HG03066 (cell line): Measurements from ENCODE around the gene TCFL5.
"Not testable (repeated sequence)": the region's sequence is repeated elsewhere in the genome, so short reads cannot be mapped to it uniquely, and the experiment has no call there.

ENCODE experiments used
- ATAC-seq: cut with Tn5 transposase; IDR thresholded peaks from one replicate; pipeline ENCODE4 v1.9.1; 2021; ENCODE audit warnings: low read depth; ENCODE audit not compliant: unreplicated experiment

TCFL5 gene

DNA sequence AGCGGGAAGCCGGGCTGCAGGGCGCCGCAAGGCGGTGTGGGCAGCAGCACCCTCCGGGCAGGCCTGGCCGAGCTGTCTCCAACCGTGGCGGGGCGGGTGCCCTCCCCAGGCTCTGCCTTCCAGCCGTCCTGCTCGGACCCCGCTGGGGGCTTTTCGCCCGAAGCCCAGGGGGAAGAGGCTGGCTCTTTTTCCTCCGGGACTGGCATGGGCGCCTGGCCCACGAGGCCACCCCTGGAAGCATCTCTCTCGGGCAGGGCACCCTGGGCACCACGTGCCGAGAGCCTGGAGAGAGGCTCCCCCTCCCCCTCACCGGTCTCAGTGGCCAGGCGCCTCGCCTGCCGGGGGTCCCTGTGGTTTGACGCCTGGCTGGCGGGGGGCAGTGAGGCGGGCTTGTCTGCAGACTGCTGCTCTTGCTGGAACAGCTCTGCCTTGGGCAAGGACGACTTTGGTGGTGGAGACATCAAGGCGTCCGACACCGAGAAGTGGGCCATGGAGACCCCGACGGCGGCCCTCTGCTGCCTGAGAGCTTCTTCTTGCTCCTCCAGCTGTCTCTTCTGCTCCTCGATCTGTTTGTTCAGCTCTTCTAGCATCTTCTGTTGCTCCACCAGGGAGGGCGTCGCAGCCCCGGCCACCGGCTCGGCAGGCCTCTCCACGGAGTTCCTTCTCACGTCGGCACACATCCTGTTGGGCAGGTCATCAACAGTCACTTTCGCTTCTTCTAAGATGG is 19.5 kb upstream of the TCFL5 start:
- no peak for ATAC-seq

DNA sequence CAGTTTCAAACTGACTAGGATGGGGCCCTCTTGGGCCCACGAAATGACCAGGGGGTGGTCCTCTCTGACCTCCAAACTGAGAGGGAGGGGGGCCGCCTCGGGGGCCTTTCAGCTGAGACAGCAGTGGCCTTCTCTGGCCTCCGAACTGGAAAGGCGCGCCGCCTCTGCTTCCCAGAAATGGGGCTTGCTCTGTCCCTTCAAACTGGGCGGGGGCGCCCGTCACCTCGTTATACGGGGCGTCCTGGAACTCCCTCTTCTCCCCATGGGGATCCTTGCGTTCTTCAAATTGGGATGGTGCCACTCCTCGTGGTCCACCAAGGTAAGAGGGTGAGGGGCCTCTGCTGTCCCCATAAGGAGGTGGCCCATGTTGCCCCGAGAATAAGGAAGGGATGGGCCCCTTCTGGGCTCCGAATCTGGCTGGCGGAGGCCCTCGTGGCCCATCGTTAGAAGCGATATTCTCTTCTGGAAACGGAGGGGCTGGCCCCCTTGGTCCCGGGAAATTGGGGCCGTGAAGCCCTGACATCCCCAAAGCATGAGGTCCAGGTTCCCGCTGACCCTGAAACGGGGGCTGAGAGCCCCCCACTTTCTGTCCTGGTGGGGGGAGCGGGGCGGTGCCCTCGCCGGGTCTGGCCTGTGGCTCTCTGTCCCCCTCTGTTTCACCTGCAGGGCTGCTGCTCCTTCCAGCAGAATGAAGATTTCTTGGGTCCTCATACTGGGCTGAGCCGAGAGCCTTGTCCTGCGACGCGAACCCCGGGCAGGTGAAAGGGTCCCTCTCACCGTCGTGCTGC is 18.7 kb upstream of the TCFL5 start:
- ATAC-seq, result no peak

DNA sequence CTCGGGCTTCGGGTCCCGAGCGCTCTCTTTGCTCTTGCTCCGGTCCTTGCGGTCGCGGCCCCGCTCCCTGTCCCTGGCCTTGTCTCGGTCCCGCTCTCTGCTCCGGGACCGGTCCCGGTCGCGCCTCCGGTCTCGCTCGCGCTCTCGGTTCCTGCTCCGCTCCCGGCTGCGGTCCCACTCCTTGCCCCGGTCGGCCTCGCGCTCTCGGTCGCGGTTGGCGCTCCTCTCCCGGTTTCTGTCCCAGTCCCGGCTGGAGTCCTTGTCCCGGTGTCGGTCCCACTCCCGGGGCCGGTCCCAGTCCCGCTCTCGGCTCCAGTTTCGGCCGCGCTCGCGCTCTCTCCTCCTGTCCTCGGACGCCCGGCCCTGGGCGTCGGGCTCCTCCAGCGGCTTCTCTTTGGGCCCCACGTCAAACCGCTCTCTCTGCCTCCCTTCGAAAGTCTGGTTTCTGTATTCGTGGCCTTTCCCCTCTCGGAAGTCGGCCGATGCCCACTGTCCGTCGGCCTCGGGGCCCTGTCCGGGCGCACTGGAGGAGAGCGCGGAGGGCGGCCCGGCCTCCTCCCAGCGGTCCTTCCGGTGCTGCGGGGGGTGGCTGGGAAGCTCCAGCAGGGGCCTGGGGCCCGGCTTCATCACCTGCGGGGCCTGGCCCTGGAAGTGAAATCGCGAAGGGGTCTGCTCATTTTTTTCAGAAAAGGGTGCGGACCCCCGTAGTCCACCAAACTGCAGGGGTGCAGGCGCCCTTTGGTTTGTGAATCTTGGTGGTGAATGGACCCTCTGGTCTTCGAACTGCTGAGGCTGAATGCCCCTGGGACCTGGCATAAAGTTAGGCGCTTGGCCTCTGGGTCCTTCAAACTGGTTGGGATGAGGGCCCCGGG is 17.9 kb upstream of the TCFL5 start:
- ATAC-seq, result no peak

DNA sequence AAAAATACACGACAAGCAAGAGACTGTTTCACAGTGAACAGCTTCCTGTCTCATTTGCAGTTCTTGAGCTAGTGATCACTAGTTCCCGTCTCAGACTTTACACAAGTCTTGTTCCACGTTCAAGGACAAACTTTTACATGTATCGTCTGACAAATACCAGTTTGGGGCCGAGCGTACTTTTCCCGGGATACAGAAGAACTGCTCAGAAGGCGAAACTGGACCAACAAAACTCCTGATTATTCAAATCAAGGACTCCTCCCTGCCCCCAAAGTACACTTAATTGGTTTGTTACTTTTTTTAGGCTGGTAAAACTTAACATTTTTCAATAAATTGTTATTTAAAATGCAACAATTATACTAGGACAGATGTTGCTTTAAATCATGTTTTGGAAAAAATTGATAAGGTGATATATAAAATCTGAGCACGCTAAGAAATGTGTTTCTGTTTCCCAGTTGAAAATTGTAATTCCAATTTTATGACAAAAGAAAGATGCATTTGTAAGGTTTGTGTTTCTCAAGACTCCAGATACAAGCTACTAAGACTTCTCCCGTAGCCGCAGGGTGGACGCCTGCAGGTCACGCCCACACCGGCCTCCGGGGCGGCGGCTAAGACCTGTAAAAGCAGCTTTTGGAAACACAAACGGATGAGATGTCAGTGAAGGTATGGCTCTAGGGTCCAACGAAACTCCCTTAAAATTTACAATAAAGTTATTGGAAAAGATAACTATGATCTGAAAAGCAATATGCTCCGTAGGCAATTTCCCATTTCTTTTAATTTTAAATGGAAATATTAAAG is 16.8 kb upstream of the TCFL5 start:
- ATAC-seq, result no peak

DNA sequence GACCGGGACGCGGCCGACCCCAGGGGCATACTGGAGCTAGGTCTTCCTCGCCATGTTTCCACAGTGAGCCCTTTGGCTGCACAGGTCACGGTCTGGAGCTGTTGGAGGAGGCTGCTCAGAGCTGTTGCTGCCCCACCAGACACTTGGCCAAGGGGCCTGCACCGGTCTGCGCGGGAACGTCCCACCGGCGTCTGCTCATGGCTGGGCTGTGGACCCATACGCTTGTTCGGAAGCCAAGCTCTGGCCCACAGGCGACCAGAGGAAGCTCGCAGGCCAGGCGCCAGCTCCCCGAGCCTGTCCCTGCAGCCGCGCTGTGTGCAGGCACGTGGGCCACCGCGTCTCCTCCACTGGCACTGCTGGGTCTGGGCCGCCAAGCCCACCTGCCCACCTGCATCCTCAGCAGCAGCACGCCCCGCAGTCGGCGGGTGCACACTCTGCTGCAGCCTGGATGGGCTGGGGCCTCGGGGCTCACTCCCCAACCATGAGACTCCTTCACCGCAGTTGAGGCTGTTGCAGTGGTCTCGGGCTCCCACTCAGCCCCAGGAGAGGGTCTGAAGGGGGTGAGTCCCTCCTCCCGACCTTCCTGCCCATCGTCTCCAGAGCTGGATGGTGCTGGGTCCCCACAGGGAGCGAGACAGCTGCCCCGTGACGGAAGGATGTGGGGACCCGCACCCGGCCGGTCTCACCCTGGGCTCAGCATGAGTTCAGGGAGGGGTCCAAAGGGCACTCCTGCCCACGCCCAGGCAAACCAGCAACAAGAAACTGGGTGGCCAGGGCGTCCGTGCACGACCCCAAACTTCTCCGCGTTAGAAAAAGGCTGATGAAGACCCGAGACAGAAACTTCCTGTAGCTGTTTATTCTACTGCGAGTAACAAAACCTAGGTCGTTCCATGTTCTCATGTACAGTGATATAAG is 15.5 kb upstream of the TCFL5 start:
- no peak for ATAC-seq

DNA sequence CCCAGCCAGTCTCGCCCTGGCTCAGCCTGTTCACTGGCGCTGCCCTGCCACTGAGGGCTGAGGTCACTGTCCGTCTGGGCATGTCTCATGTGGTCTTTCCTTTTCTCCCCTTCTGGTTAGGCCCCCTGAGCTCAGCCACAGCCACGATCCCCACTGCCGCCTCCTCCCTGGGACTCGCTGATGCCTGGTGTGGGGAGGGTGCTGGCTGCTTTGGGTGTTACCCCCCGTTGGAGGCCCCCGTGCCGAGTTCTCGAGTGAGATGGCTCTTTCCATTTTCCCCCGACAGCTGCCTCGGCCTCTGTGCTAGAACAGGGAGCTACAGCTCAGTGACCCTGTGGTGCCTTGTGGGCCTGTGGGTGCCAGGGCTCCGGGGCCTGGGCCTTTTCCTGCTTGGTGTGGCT is 14.9 kb upstream of the TCFL5 start:
- ATAC-seq, result no peak

DNA sequence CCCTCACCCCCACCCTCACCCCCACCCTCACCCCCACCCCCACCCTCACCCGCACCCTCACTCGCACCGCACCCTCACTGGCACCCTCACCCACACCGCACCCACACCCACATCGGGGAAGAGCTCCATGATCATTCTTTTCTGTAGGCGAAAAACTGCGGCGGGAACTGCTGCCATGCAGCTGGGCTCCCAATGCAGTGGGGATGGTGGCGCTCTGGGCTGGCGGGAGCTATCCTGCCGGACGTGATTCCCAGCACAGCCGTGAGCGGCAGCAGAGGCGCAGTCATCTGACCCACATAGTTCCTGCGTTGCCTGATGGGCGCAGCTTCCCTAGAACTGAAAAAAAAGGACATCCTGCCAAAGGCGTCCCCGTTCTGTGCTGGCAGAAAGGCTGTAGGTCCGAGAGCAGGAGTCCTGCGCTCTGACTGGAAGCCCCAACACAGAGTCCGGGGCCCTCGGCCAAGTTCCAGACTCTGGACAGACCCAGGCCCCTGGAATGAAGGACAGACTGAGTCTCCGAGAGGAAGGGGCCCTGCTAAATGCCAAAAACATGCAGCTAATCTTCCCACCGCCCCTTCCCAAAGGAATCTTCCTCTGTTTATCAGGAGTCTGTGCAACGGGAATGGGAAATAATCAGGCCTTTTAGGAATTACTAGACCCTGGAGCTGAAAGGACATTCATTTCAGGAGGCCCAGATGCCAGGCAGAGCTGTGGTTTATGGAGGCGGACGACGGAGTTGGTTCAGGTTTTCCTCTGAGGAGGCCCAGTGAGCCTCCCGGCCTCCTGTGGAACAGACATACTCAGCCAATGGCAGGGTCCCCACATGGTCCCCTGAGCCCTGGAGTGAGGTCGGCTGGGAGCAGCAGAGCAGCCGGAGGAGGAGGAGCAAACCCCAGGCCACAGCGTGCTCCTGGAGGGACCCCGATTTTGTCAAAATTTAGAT is 14.1 kb upstream of the TCFL5 start:
- no peak for ATAC-seq

DNA sequence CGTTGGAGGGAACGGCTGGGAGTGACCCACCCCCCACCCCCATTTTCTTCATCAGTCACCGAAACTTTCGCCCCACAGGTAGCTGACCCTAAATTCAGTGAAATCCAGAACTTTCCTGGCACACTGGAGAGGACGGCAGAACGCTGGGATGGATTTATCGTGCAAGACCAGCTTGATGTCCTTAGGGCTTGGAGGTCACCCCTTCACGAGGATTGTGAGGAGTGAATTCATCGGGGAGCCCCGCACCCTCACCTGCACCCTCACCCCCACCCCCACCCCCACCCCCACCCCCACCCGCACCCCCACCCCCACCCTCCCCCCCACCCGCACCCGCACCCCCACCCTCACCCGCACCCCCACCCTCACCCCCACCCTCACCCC is 13.3 kb upstream of the TCFL5 start:
- no peak for ATAC-seq

DNA sequence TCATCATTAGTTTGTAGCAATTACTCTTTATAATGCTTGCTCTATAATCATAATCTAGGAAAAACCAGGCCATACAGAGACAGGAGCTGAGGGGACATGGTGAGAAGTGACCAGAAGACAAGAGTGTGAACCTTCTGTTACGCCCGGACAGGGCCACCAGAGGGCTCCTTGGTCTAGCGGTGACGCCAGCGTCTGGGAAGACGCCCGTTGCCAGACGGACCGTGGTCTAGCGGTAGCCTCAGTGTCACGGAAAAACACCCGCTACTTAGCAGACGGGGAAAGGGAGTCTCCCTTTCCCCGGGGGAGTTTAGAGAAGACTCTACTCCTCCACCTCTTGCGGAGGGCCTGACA is 12.0 kb upstream of the TCFL5 start:
- ATAC-seq, result not testable (repeated sequence)

DNA sequence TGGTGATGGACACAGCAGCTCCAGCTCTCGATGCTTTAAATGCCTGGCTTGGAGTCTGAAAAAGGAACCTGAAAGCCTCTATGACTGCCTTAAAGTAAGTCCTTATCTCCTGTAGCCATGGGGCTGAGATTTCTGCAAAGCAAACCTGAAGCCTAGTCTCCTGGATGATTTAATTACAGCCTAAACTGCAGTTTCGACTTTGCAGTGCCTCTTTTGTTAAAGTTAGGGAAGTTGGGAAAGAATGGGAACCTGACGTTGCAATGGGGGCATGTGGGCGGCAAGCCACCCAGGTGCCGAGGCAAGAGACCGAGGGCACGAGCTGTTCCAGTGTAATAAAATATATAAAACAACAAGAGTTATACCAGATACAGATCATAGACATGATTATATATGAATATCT is 11.7 kb upstream of the TCFL5 start:
- no peak for ATAC-seq

DNA sequence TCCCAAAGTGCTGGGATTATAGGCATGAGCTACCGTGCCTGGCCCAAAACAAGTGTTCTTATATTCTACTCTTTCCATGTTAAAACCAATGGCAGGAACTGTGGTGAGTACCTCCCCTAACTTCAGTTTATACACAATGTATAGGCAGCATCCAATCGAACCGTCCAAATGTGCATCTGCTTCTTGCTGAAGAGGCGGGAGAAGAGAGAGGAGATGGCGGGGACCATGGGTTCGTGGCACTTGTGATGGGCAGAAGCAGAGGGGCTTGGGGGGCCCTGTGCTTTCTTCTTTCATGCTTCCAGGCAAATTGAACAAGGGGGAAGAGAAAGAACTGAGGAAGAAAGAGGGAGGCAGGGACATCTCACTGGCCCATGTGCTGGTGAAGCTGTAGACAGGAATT is 11.2 kb upstream of the TCFL5 start:
- ATAC-seq, result no peak

DNA sequence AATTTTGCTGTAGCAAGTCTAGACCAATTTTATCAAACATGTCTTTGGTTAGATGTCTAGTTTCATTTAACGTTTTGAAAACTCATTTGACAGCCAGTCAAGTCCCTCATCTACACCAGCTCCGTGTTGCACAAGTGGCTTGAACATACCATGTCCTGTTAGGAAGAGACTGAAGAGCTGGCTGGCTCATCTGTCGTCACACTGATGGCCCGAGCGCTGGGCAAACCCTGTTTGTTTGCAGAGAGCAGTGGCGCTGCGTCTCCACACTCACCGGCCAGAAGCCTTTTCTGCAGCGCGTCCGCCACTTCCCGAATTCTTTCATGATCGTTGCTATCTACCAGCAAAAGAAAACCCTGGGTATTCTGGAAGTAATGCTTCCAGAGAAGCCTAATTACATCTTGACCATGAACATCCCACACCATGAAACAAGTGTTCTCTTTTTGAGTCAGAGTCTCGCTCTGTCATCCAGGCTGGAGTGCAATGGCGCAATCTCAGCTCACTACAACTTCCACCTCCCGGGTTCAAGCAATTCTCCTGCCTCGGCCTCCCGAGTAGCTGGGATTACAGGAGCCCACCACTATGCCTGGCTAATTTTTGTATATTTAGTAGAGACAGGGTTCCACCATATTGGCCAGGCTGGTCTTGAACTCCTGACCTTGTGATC is 10.7 kb upstream of the TCFL5 start:
- ATAC-seq, result no peak

DNA sequence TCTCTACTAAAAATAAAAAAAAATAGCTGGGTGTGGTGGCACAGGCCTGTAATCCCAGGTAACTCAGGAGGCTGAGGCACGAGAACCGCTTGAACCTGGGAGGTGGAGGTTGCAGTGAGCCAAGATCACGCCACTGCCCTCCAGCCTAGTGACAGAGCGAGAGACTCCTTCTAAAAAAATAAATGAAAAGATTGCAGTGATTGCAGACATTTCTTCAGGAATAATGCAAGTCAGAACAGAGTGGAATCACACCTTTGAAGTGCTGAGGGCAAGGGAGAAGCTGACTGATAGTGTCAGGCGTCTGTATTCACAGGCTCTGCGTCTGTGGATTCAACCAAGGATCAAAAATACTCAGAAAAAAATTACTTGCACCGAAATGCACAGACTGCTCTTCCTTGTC is 2.6 kb upstream of the TCFL5 start:
- ATAC-seq, result no peak

DNA sequence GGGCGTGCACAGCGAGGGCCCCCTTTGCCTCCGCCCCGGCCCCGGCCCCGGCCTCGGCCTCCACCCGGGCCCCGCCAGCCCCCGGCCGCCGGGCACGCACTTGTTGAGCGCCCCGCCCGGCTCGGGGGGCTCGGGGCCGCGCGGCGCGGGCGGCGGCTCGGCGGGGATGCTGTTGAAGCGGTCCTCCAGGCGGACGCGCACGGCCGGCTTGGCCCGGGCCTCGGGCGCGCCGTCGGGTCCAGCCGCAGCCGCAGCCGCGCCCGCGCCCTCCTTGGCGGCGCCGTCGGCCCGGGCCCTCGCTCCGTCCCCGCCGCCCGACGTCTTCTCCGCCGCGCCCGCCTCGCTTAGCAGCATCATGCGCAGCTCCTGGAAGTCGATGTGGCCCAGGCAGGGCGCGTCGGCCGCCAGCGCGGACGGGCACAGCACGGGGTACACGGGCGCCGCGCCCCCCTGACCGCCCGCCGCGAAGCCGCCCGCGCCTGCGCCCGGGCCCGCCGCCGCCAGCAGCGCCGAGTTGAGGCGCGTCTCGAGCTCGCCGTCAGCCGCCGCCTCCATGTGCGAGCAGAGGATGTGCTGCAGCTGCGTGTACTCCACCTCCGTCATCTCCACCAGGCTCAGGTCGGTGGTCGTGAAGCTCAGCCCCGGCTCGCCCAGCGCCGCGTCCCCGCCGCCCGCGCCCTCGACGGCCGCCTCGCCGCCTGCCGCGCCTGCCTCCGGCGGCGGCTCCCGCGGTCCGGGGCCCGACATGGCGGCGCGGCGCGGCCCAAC is 514 bp downstream of the TCFL5 start:
- ATAC-seq, result peak; percentile 26

DNA sequence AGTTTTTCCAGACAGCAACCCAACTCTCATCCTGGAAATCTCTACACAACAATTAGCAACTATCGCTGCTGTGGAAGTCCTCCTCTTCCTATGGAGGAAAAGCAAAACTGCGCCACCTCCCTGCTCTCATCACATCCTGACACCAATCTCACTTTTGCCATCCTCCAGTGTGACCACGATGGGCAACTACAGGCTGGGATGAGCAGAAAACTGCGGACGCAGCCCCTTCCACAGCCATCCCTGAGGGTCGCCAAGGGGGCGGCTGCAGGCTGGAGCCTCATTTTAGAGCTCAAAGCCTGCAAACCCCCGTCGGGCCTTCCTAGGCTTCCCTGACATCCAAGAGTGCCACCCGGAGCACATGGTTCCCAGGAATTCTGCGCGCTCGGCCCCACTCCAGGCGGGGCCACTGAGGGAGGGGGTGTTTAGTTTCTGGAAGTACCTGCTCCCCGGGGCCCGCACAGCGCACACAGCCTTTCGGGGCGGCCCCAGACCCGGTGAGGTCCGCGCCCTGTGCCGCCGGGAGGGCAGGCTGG is 1.2 kb downstream of the TCFL5 start:
- no peak for ATAC-seq

DNA sequence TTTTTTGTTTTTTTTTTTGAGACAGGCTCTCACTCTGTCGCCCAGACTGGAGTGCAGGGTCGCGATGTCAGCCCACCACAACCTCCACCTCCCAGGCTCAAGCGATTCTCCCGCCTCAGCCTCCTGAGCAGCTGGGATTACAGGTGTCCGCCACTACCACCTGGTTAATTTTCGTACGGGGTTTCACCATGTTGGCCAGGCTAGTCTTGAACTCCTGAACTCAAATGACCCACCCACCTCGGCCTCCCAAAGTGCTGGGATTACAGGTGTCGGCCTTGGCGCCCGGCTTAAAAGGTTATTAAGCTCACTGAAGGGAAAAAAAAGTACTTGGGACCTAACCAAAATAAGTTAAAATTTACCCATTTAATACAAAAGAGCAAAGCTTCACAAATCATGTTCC is 1.9 kb downstream of the TCFL5 start:
- no peak for ATAC-seq
